Bronchial epithelial cell (primary cell): ENCODE results near the gene COL20A1. TPM values are rescaled to one million over a fixed set of nuclear protein-coding genes. Genes with fewer than 3 reads are reported as not detected.

Experiments
- DNase-seq: peaks from one replicate; pipeline ENCODE4 v3.0.0-alpha.2; 2010; ENCODE audit warnings: low read depth
- FAIRE-seq: peaks from 2 replicates; lab custom pipeline; 2011; peaks lifted over from hg19 to GRCh38; lab: Jason Lieb, UNC
- H3K27me3 ChIP-seq: 2 replicates; pipeline ENCODE4 v1.5.1; 2011; ENCODE audit warnings: low read length; ENCODE audit not compliant: control insufficient read depth, insufficient read depth
- H3K36me3 ChIP-seq: 2 replicates; pipeline ENCODE4 v1.5.1; 2011; ENCODE audit warnings: low read length; ENCODE audit not compliant: control insufficient read depth, insufficient read depth
- H3K4me3 ChIP-seq: 2 replicates; pipeline ENCODE4 v1.5.1; 2011; ENCODE audit warnings: mild to moderate bottlenecking, low read depth, low read length, control low read depth
- CTCF ChIP-seq: IDR thresholded peaks from 2 replicates; pipeline ENCODE4 v1.5.1; 2011; ENCODE audit warnings: mild to moderate bottlenecking, moderate library complexity, low read length, control low read depth, inconsistent platforms; ENCODE audit not compliant: insufficient read depth, severe bottlenecking
- total RNA-seq: library from RNA; depleted of rRNA; stranded (reverse); fragments of >200 nt; gene quantifications from 2 replicates; pipeline ENCODE4 v1.2.1, GENCODE V29; 2014

COL20A1 gene
- total RNA-seq, 1 donor from 2014 or later, result not detected

DNA sequence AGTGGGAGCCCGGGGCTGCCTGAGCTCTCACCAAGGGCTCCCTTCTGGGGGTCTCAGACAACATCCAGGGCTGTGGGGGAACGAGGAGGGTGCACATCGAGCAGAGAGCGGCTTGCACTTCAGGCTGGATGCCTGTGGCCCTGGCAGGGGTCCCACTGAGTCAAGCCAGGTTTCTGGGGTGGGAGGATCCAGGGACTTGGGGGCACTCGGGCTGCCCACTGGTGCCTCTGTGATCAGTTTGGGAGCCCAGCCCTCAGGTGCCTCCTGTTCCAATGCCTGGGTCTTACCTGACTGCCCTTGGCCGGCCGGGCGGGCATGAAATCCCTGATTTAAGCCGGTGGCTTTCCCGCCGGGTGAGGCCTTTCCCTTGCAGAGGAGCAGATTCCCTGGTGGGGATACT is 470 bp downstream of the COL20A1 start:
- H3K27me3 ChIP-seq, result peaks cover 9% of the 10 kb centered on the region
- no peak for TF ChIP-seq CTCF
- no peak for FAIRE-seq

GRCh38 chr20:63293871-63294535 is 1.0 kb downstream of the COL20A1 start:
- no peaks in the 10 kb centered on the region for H3K36me3 ChIP-seq
- no peak overlapping the region for H3K4me3 ChIP-seq
- peaks cover 9% of the 10 kb centered on the region for H3K27me3 ChIP-seq
- FAIRE-seq (no peak), DNase-seq (no peak)
- TF ChIP-seq CTCF, result no peak

More for the DNA sequence above, 470 bp downstream of the COL20A1 start:
- no peak overlapping the region for H3K4me3 ChIP-seq
- peaks cover 5% of the 10 kb centered on the region for H3K36me3 ChIP-seq
- no peak for DNase-seq

GRCh38 chr20:63294536-63294900 is 1.5 kb downstream of the COL20A1 start:
- Histone ChIP-seq H3K36me3 (no peaks in the 10 kb centered on the region), H3K4me3 (no peak overlapping the region), H3K27me3 (peaks cover 9% of the 10 kb centered on the region)
- FAIRE-seq, result no peak
- TF ChIP-seq CTCF, result no peak
- DNase-seq, result no peak

DNA sequence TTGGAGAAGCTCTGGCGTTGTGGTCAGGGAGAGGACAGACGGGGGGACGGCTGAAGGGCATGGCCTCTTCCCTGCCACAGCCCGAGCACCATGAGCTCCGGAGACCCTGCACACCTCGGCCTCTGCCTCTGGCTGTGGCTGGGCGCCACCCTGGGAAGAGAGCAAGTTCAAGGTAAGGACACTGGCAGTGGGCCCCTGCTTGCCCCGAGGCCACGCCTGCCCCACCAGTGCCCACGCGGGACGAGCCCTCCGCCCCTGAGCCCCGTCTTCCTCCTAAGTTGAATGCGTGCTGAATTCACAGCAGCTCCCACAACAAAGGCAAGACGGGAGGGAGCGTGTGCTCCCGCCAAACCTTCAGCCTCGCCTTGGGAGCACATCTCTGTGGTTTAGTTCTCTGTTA is 2.0 kb downstream of the COL20A1 start:
- no peak overlapping the region for H3K4me3 ChIP-seq
- DNase-seq (no peak), FAIRE-seq (no peak)
- H3K36me3 ChIP-seq, result no peaks in the 10 kb centered on the region
- peaks cover 9% of the 10 kb centered on the region for H3K27me3 ChIP-seq
- no peak for TF ChIP-seq CTCF

GRCh38 chr20:63295422-63295821 is 2.4 kb downstream of the COL20A1 start:
- Histone ChIP-seq H3K27me3 (peaks cover 9% of the 10 kb centered on the region), H3K36me3 (no peaks in the 10 kb centered on the region), H3K4me3 (no peak overlapping the region)
- FAIRE-seq (no peak), DNase-seq (no peak)
- no peak for TF ChIP-seq CTCF

- no peak for FAIRE-seq
- Histone ChIP-seq H3K36me3 (no peaks in the 10 kb centered on the region), H3K4me3 (no peak overlapping the region), H3K27me3 (peaks cover 9% of the 10 kb centered on the region)
- TF ChIP-seq CTCF, result no peak
- DNase-seq, result no peak
Measured at GRCh38 chr20:63295846-63296245, 2.9 kb downstream of the COL20A1 start.
